HepG2 (cell line): ENCODE measurements around the gene COMT. TPM values are rescaled to one million over a fixed set of nuclear protein-coding genes. Genes with fewer than 3 reads are reported as not detected.

ENCODE experiments used
- ADNP ChIP-seq: sonication (generic); formaldehyde crosslinking; IDR thresholded peaks from 2 replicates; pipeline ENCODE4 v1.4.0; 2020; ENCODE audit warnings: missing genetic modification reagents
- ARID2 ChIP-seq: sonication (generic); formaldehyde crosslinking; IDR thresholded peaks from 2 replicates; pipeline ENCODE4 v1.8.1; 2022; ENCODE audit warnings: mild to moderate bottlenecking, missing genetic modification reagents, borderline replicate concordance
- ATAD3A ChIP-seq: sonication (generic); formaldehyde crosslinking; IDR thresholded peaks from 2 replicates; pipeline ENCODE4 v1.4.0; 2020; ENCODE audit warnings: missing genetic modification reagents
- CEBPB ChIP-seq: IDR thresholded peaks from 2 replicates; pipeline ENCODE4 v1.6.1; 2011; ENCODE audit warnings: low read depth, low read length, improper control_type of control experiment, borderline replicate concordance
- DR1 ChIP-seq: sonication (generic); formaldehyde crosslinking; IDR thresholded peaks from 2 replicates; pipeline ENCODE4 v1.8.0; 2021; ENCODE audit warnings: mild to moderate bottlenecking, missing genetic modification reagents, inconsistent platforms
- ERF ChIP-seq: IDR thresholded peaks from 2 replicates; pipeline ENCODE4 v1.6.1; 2018; ENCODE audit warnings: missing biosample characterization, missing genetic modification reagents
- FOXC1 ChIP-seq: sonication (generic); formaldehyde crosslinking; IDR thresholded peaks from 2 replicates; pipeline ENCODE4 v1.8.0; 2022; ENCODE audit warnings: mild to moderate bottlenecking, missing genetic modification reagents, borderline replicate concordance
- GLI4 ChIP-seq: sonication (generic); formaldehyde crosslinking; IDR thresholded peaks from 2 replicates; pipeline ENCODE4 v1.5.1; 2020; ENCODE audit warnings: missing genetic modification reagents, mild to moderate bottlenecking, moderate library complexity, borderline replicate concordance
- HOXA7 ChIP-seq: sonication (generic); formaldehyde crosslinking; IDR thresholded peaks from 2 replicates; pipeline ENCODE4 v1.8.1; 2022; ENCODE audit warnings: mild to moderate bottlenecking, missing genetic modification reagents, moderate library complexity
- HOXD1 ChIP-seq: sonication (generic); formaldehyde crosslinking; IDR thresholded peaks from 2 replicates; pipeline ENCODE4 v1.5.0; 2020; ENCODE audit warnings: missing genetic modification reagents
- MXD3 ChIP-seq: IDR thresholded peaks from 2 replicates; pipeline ENCODE4 v1.6.1; 2016; ENCODE audit warnings: mild to moderate bottlenecking, missing biosample characterization, missing genetic modification reagents
- POGZ ChIP-seq: sonication (generic); formaldehyde crosslinking; IDR thresholded peaks from 2 replicates; pipeline ENCODE4 v1.4.0; 2020; ENCODE audit warnings: mild to moderate bottlenecking, missing genetic modification reagents
- RORA ChIP-seq: sonication (generic); formaldehyde crosslinking; IDR thresholded peaks from 2 replicates; pipeline ENCODE4 v1.5.0; 2020; ENCODE audit warnings: mild to moderate bottlenecking, missing genetic modification reagents, moderate library complexity
- SALL1 ChIP-seq: sonication (generic); formaldehyde crosslinking; IDR thresholded peaks from 2 replicates; pipeline ENCODE4 v1.8.0; 2022; ENCODE audit warnings: mild to moderate bottlenecking, missing genetic modification reagents
- SP5 ChIP-seq: IDR thresholded peaks from 2 replicates; pipeline ENCODE4 v1.6.1; 2016; ENCODE audit warnings: low read depth, borderline replicate concordance
- SRF ChIP-seq: IDR thresholded peaks from 2 replicates; pipeline ENCODE4 v1.6.1; 2011; ENCODE audit warnings: mild to moderate bottlenecking, low read depth, low read length, moderate library complexity
- TFE3 ChIP-seq: IDR thresholded peaks from 2 replicates; pipeline ENCODE4 v1.6.1; 2016
- XRCC5 ChIP-seq: fragments of 200-400 bp; formaldehyde crosslinking; optimal IDR thresholded peaks from 2 replicates; pipeline ENCODE3; 2017; ENCODE audit warnings: mild to moderate bottlenecking, low read length
- ZNF274 ChIP-seq: sonication (generic); formaldehyde crosslinking; IDR thresholded peaks from 2 replicates; pipeline ENCODE4 v1.5.1; 2020; ENCODE audit warnings: mild to moderate bottlenecking, missing genetic modification reagents
- ZNF296 ChIP-seq: sonication (generic); formaldehyde crosslinking; conservative IDR thresholded peaks from 2 replicates; pipeline ENCODE4 v1.5.0; 2020; ENCODE audit warnings: mild to moderate bottlenecking, missing genetic modification reagents
- ZNF383 ChIP-seq: sonication (generic); formaldehyde crosslinking; IDR thresholded peaks from 2 replicates; pipeline ENCODE4 v1.4.0; 2020; ENCODE audit warnings: missing genetic modification reagents, mild to moderate bottlenecking, borderline replicate concordance
- ZNF460 ChIP-seq: sonication (generic); formaldehyde crosslinking; IDR thresholded peaks from 2 replicates; pipeline ENCODE4 v1.5.1; 2020; ENCODE audit warnings: missing genetic modification reagents, mild to moderate bottlenecking, borderline replicate concordance
- ZNF605 ChIP-seq: sonication (generic); formaldehyde crosslinking; IDR thresholded peaks from 2 replicates; pipeline ENCODE4 v1.8.0; 2022; ENCODE audit warnings: mild to moderate bottlenecking, missing genetic modification reagents
- ZSCAN12 ChIP-seq: sonication (generic); formaldehyde crosslinking; IDR thresholded peaks from 2 replicates; pipeline ENCODE4 v1.9.0; 2021; ENCODE audit warnings: mild to moderate bottlenecking, missing genetic modification reagents
- polyA plus RNA-seq, 8 experiments: library from polyadenylated mRNA; depleted of rRNA in 3 of 8; stranded (reverse) in 7 of 8; unstranded in 1 of 8; fragments of >200 nt; fragmentation: Illumina TruSeq in 4 of 8; extraction: Trizol in 4 of 8; gene quantifications; 2 replicates each; pipeline versions ENCODE4 v1.2.1 to v1.2.3, GENCODE V29; 2011 to 2016; ENCODE audit warnings: low read depth in 4 of 8, missing spikeins in 1 of 8, mixed read lengths in 1 of 8; ENCODE audit not compliant: insufficient read depth in 1 of 8
- total RNA-seq, 5 experiments: library from RNA; depleted of rRNA; stranded (reverse); fragments of >200 nt; fragmentation: Illumina TruSeq; extraction: Trizol; gene quantifications; 2 replicates each; pipeline ENCODE4 v1.2.3, GENCODE V29; 2016; ENCODE audit warnings: low read depth in 1 of 5
- TF ChIP-seq, protein P1 (sequence below): sonication (generic); formaldehyde crosslinking; conservative IDR thresholded peaks from 2 replicates; pipeline ENCODE4 v1.8.0; 2022; ENCODE audit warnings: mild to moderate bottlenecking, moderate library complexity, missing genetic modification reagents
- TF ChIP-seq, protein P2 (sequence below): sonication (generic); formaldehyde crosslinking; IDR thresholded peaks from 2 replicates; pipeline ENCODE4 v1.9.0; 2021; ENCODE audit warnings: missing genetic modification reagents, mild to moderate bottlenecking, borderline replicate concordance

Gene COMT
- total and polyA plus RNA-seq, 2 of the 13 experiments (the other 11 are each of a cell fraction or from before 2014, with no cell fraction given), result 156 to 162 TPM

GRCh38 chr22:19959587-19960490 is 18.3 kb downstream of the COMT start (continued):
- no peak for TF ChIP-seq ZSCAN12
- 0 out of 2 replicates have a peak, but pooled peaks have one; percentile 34 for TF ChIP-seq ZNF274 (CRISPR knock-in tag)
- 0 out of 2 replicates have a peak, but pooled peaks have one; percentile 43 for TF ChIP-seq FOXC1 (CRISPR knock-in tag)
- peak; percentile 51; the same call in 1 of the 2 replicates for TF ChIP-seq MXD3 (CRISPR knock-in tag)
- TF ChIP-seq ERF (CRISPR knock-in tag), result 0 out of 2 replicates have a peak, but pooled peaks have one; percentile 64
- no peak for TF ChIP-seq HOXD1 (CRISPR knock-in tag)
- TF ChIP-seq CEBPB, result no peak
- TF ChIP-seq ATAD3A (CRISPR knock-in tag), result 0 out of 2 replicates have a peak, but pooled peaks have one; percentile 52
- peak; percentile 84 for TF ChIP-seq SALL1
- 0 out of 2 replicates have a peak, but pooled peaks have one; percentile 30 for TF ChIP-seq ARID2 (CRISPR knock-in tag)
- peak; percentile 89 for TF ChIP-seq ZNF296 (CRISPR knock-in tag)
- TF ChIP-seq RORA, result no peak
- TF ChIP-seq SRF, result no peak
- TF ChIP-seq SP5 (CRISPR knock-in tag), result peak; percentile 82
- 0 out of 2 replicates have a peak, but pooled peaks have one; percentile 25 for TF ChIP-seq GLI4 (CRISPR knock-in tag)
- peak; percentile 21; the same call in 1 of the 2 replicates for TF ChIP-seq TFE3
- no peak for TF ChIP-seq ADNP (CRISPR knock-in tag)
- peak; percentile 80 for TF ChIP-seq ZNF605 (CRISPR knock-in tag)
- no peak for TF ChIP-seq HOXA7 (CRISPR knock-in tag)
- TF ChIP-seq DR1, result no peak
- TF ChIP-seq ZNF460 (CRISPR knock-in tag), result no peak
- TF ChIP-seq, protein P1, sequence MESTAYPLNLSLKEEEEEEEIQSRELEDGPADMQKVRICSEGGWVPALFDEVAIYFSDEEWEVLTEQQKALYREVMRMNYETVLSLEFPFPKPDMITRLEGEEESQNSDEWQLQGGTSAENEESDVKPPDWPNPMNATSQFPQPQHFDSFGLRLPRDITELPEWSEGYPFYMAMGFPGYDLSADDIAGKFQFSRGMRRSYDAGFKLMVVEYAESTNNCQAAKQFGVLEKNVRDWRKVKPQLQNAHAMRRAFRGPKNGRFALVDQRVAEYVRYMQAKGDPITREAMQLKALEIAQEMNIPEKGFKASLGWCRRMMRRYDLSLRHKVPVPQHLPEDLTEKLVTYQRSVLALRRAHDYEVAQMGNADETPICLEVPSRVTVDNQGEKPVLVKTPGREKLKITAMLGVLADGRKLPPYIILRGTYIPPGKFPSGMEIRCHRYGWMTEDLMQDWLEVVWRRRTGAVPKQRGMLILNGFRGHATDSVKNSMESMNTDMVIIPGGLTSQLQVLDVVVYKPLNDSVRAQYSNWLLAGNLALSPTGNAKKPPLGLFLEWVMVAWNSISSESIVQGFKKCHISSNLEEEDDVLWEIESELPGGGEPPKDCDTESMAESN (CRISPR knock-in tag), result 0 out of 2 replicates have a peak, but pooled peaks have one; percentile 35
- TF ChIP-seq XRCC5, result peak; percentile 62
- no peak for TF ChIP-seq ZNF383 (CRISPR knock-in tag)
- TF ChIP-seq, protein P2, sequence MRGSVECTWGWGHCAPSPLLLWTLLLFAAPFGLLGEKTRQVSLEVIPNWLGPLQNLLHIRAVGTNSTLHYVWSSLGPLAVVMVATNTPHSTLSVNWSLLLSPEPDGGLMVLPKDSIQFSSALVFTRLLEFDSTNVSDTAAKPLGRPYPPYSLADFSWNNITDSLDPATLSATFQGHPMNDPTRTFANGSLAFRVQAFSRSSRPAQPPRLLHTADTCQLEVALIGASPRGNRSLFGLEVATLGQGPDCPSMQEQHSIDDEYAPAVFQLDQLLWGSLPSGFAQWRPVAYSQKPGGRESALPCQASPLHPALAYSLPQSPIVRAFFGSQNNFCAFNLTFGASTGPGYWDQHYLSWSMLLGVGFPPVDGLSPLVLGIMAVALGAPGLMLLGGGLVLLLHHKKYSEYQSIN (CRISPR knock-in tag), result no peak
- TF ChIP-seq POGZ (CRISPR knock-in tag), result peak; percentile 46; the same call in 1 of the 2 replicates
